Measurements from ENCODE around the gene FBXO9. TPM values are rescaled to one million over a fixed set of nuclear protein-coding genes. Genes with fewer than 3 reads are reported as not detected.

The FBXO9 gene
- total RNA-seq, 4 donors from 2014 or later: 50.5 to 166 (median 64.2) TPM

GRCh38 chr6:53089948-53090347, 24.7 kb downstream of the FBXO9 start:
- in situ Hi-C loops (cut with MboI; ENCODE audit: low pct_ligation_motif_present in 1 of 4, low pct_unique_long_range_greater_than_20kb in 1 of 4, low sequenced_read_pairs in 3 of 4): no loop called here
- H3K27ac ChIP-seq: no peak overlapping the region
- TF ChIP-seq, protein P1, sequence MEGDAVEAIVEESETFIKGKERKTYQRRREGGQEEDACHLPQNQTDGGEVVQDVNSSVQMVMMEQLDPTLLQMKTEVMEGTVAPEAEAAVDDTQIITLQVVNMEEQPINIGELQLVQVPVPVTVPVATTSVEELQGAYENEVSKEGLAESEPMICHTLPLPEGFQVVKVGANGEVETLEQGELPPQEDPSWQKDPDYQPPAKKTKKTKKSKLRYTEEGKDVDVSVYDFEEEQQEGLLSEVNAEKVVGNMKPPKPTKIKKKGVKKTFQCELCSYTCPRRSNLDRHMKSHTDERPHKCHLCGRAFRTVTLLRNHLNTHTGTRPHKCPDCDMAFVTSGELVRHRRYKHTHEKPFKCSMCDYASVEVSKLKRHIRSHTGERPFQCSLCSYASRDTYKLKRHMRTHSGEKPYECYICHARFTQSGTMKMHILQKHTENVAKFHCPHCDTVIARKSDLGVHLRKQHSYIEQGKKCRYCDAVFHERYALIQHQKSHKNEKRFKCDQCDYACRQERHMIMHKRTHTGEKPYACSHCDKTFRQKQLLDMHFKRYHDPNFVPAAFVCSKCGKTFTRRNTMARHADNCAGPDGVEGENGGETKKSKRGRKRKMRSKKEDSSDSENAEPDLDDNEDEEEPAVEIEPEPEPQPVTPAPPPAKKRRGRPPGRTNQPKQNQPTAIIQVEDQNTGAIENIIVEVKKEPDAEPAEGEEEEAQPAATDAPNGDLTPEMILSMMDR (IDR thresholded peaks at IDR 0.05): no peak
- TF ChIP-seq EP300 (IDR thresholded peaks at IDR 0.05; ENCODE audit: low read depth) (no peak), POLR2A (IDR thresholded peaks at IDR 0.05) (no peak), POLR2AphosphoS5 (IDR thresholded peaks at IDR 0.05) (no peak)
- intact Hi-C loops (cut with DNase I; ENCODE audit: low total_unique reads): no loop called here
- no peaks in the 10 kb centered on the region for H3K27me3 ChIP-seq
- no peaks in the 10 kb centered on the region for H3K9me3 ChIP-seq
- no peaks in the 10 kb centered on the region for H3K4me1 ChIP-seq
- H3K36me3 ChIP-seq: peaks cover 0 to 81% (median 39%) of the 10 kb centered on the region in 4 donors
- no peak for DNase-seq
- H3K4me3 ChIP-seq: no peak overlapping the region

DNA sequence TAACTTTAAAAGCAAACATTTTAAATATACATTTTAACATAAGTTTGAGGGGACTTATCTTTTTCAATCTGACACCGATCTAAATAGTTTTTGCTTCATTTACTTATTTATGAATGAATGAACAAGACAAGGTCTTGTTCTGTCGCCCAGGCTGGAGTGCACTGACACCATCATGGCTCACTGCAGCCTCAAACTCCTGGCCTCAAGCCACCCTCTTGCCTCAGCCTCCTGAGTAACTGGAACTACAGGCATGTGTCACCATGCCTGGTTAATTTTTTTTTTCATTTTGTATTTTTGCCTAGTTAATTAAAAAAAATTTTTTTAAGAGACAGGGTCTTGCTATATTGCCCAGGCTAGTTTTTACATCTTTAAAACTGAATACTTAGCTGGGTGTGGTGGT, 25.4 kb downstream of the FBXO9 start:
- TF ChIP-seq POLR2AphosphoS5 (IDR thresholded peaks at IDR 0.05) (no peak), POLR2A (IDR thresholded peaks at IDR 0.05) (no peak), EP300 (IDR thresholded peaks at IDR 0.05; ENCODE audit: low read depth) (no peak)
- TF ChIP-seq, protein P1 (IDR thresholded peaks at IDR 0.05): no peak
- DNase-seq: no peak
- no peaks in the 10 kb centered on the region for H3K9me3 ChIP-seq
- in situ Hi-C loops (cut with MboI; ENCODE audit: low pct_ligation_motif_present in 1 of 4, low pct_unique_long_range_greater_than_20kb in 1 of 4, low sequenced_read_pairs in 3 of 4): no loop called here
- H3K4me3 ChIP-seq: no peak overlapping the region
- no peaks in the 10 kb centered on the region for H3K27me3 ChIP-seq
- intact Hi-C loops (cut with DNase I; ENCODE audit: low total_unique reads): no loop called here
- H3K27ac ChIP-seq: no peak overlapping the region
- H3K36me3 ChIP-seq: peaks cover 0 to 85% (median 39%) of the 10 kb centered on the region in 4 donors
- H3K4me1 ChIP-seq: no peaks in the 10 kb centered on the region
- WGBS, 2 donors (ENCODE audit: low coverage in 1 of 2): 87 to 88% methylated on average over 2 of the region's 2 CpGs

GRCh38 chr6:53095270-53095669, 30.1 kb downstream of the FBXO9 start:
- intact Hi-C loops (cut with DNase I; ENCODE audit: low total_unique reads): no loop called here
- no peak for DNase-seq
- Histone ChIP-seq H3K36me3 (peaks cover 0 to 89% (median 43%) of the 10 kb centered on the region in 4 donors), H3K9me3 (no peaks in the 10 kb centered on the region), H3K27ac (no peak overlapping the region), H3K27me3 (no peaks in the 10 kb centered on the region), H3K4me1 (no peaks in the 10 kb centered on the region), H3K4me3 (no peak overlapping the region)
- TF ChIP-seq POLR2A (IDR thresholded peaks at IDR 0.05): no peak
- no peak for TF ChIP-seq POLR2AphosphoS5 (IDR thresholded peaks at IDR 0.05)
- TF ChIP-seq EP300 (IDR thresholded peaks at IDR 0.05; ENCODE audit: low read depth): no peak
- TF ChIP-seq, protein P1 (IDR thresholded peaks at IDR 0.05): no peak
- in situ Hi-C loops (cut with MboI; ENCODE audit: low pct_ligation_motif_present in 1 of 4, low pct_unique_long_range_greater_than_20kb in 1 of 4, low sequenced_read_pairs in 3 of 4): no loop called here
- WGBS, 2 donors (ENCODE audit: low coverage in 1 of 2): 71 to 92% methylated on average over 3 of the region's 3 CpGs

- Histone ChIP-seq H3K27me3 (no peaks in the 10 kb centered on the region), H3K36me3 (peaks cover 0 to 89% (median 44%) of the 10 kb centered on the region in 4 donors), H3K27ac (no peak overlapping the region), H3K9me3 (no peaks in the 10 kb centered on the region), H3K4me3 (no peak overlapping the region), H3K4me1 (no peaks in the 10 kb centered on the region)
- intact Hi-C loops (cut with DNase I; ENCODE audit: low total_unique reads) (no loop called here), in situ Hi-C loops (cut with MboI; ENCODE audit: low pct_ligation_motif_present in 1 of 4, low pct_unique_long_range_greater_than_20kb in 1 of 4, low sequenced_read_pairs in 3 of 4) (no loop called here)
- TF ChIP-seq POLR2AphosphoS5 (IDR thresholded peaks at IDR 0.05) (no peak), EP300 (IDR thresholded peaks at IDR 0.05; ENCODE audit: low read depth) (no peak), POLR2A (IDR thresholded peaks at IDR 0.05) (no peak)
- TF ChIP-seq, protein P1 (IDR thresholded peaks at IDR 0.05): no peak
- 63 to 75% methylated on average over 1 of the region's 1 CpG for WGBS, 2 donors (ENCODE audit: low coverage in 1 of 2)
- no peak for DNase-seq
Observed at GRCh38 chr6:53095716-53096115, 30.5 kb downstream of the FBXO9 start.

Data from transverse colon (tissue), 4 donors.